HG03025 (cell line): Measurements from ENCODE around the gene KSR2.
"Not testable (repeated sequence)": the region's sequence is repeated elsewhere in the genome, so short reads cannot be mapped to it uniquely, and the experiment has no call there.

Experiments
- ATAC-seq: cut with Tn5 transposase; IDR thresholded peaks from one replicate; pipeline ENCODE4 v1.9.1; 2021; ENCODE audit warnings: mild to moderate bottlenecking, moderate library complexity; ENCODE audit not compliant: unreplicated experiment, low FRiP score

Gene KSR2

DNA sequence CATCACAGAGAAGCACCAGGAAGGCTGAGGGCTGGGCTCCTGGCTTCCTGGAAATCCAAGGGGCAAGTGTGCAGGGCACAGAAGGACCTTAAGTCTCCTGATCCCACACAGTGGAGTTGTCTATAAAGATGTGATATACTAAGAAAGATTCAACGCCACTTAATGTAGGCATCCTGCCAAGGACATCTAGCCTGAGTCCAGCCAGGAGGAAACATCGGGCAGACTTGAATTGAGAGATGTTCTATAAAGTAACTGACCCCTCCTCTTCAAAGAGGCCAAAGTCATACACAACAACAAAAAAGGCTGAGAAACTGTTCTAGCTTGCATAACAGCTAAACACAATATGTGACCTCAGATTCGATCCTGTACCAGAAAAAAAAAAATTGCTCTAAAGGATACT, 307.9 kb downstream of the KSR2 start:
- no peak for ATAC-seq

DNA sequence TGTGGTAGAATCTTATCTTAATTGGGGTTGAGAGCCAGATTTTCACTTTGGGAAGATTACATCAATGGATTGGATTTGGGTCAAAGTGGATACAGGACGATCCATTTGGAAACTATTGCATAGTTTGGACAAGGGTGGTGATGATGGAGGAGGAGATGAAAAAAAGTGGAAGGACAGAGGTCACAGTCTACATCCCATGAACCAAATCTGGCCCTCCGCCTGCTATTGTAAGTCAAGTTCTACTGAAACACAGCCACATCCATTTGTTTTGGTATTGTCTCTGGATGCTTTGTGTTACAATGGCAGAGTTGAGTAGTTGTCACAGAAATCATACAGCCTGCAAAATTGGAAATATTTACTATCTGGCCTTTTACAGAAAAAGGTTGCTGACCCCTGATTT, 310.6 kb downstream of the KSR2 start:
- ATAC-seq, result no peak

GRCh38 chr12:117649796-117650195, 319.0 kb downstream of the KSR2 start:
- no peak for ATAC-seq

DNA sequence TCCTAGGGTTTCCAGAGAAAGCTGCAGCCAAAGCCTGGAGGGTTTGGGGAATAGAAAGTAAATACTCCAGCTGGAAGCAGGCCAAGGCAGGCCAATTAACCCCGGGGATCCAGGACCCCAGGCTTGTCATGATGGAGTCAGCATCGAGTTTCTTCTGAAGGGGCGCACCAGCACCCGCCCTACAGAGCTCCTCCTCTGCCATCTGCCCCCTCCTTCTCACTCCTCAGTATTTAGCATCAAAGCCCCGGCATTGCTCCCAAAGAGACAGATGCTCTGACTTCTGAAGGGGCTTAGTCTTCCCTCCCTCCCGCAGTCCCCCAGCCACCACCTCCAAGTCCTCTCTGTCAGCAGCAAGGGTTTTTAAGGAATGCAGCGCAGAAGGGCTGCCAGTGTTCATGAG, 322.3 kb downstream of the KSR2 start:
- ATAC-seq, result no peak

- ATAC-seq, result no peak
Measured at GRCh38 chr12:117645473-117645872, 323.3 kb downstream of the KSR2 start.

- no peak for ATAC-seq
Measured at GRCh38 chr12:117643971-117644370, 324.8 kb downstream of the KSR2 start.

- ATAC-seq, result no peak
Measured at GRCh38 chr12:117641885-117642284, 326.9 kb downstream of the KSR2 start.

DNA sequence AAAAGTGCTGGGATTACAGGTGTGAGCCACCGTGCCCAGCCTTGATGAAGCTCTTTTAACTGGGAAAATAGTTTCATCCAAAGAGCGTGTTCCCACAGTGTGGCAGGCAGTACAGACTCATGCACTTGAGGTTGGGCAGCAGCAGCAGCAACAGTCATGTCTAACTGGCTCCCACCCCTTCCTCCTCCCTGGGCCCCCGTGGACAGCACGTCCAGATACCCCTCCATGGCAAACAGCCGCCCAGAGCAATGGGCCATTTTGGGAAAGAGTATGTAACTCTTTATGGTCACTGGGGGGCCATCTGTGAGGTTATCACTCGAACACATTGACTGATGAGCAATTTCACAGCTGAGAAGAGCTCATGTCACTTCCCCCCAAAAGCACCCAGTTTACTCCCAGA, 328.3 kb downstream of the KSR2 start:
- ATAC-seq, result no peak

GRCh38 chr12:117629454-117629853, 339.3 kb downstream of the KSR2 start:
- no peak for ATAC-seq

GRCh38 chr12:117628711-117629110, 340.1 kb downstream of the KSR2 start:
- not testable (repeated sequence) for ATAC-seq

DNA sequence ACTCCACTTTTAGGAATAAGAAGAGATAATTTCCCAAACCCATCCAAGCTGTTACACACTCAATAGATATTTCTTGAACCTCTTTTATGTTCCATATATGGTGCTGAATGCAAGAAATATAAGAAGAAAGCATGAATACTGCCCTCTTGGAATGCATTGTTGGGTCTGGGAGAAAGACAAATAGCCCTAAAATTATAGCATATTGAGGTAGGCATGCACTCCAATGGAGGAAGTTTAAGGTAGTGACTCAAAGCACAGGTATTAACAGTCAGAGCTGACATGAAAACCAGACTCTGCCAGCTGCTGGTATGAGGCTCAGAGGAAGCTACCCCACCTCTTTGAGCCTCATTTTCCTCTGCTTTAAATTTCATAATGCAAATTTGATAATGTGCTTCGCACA, 346.0 kb downstream of the KSR2 start:
- ATAC-seq, result no peak

GRCh38 chr12:117622087-117622486, 346.7 kb downstream of the KSR2 start:
- ATAC-seq, result no peak

- no peak for ATAC-seq
Measured at GRCh38 chr12:117607778-117608177, 361.0 kb downstream of the KSR2 start.

GRCh38 chr12:117606945-117607344, 361.8 kb downstream of the KSR2 start:
- ATAC-seq, result no peak

DNA sequence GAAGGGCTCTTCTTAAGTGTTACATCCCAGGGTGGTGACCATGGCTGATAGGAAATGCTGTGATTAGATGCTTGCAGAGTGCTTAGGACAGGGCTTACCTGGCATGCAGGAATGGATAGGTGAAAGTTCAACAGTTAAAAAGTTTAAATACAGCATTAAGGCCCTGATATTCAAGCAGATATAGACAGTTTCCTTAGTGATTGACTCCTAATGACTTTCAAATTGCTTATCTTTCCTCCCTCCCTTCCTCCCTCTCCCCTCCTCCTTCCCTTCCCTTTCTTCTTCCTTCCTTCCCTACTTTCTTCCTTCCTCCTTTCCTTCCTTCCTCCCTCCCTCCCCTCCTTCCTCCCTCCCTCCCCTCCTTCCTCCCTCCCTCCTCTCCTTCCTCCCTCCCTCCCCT, 362.8 kb downstream of the KSR2 start:
- ATAC-seq, result no peak

DNA sequence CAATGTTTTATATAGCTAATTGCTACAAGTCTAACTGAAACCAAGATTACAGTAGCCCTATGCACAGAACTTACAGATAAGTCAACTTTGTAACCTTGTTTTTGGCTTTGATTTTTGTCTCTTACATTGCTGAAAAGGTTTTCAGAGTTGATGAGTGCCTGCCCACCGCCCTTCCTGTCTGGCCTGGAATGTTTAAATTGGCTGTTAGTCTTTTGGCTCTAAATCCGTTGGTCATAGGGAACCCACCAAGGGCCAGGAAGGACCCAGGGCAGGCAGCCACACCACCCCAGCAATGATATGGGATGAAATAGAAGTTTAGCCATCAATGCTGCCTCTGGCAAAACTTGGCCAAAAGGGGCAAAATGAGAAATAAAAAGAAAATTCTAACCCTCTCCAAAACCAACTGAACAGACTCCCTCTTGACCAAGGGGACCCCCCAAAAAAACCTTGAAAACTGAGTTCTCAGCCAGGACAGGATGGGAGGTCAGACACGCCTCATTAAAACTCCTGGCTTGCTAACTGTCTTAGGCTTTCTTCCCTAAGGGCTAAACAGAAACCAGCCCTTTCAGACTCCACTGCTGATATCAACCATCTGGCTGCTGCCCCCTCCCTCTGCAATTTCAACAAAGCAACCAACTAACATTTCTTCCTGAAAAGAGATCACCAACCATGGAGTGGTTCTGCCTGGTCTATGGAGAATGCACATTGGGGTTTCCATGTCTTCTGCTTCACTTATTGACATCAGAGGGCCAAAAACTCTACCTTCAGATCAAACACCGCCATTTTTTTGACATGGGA, 365.3 kb downstream of the KSR2 start:
- ATAC-seq, result no peak

DNA sequence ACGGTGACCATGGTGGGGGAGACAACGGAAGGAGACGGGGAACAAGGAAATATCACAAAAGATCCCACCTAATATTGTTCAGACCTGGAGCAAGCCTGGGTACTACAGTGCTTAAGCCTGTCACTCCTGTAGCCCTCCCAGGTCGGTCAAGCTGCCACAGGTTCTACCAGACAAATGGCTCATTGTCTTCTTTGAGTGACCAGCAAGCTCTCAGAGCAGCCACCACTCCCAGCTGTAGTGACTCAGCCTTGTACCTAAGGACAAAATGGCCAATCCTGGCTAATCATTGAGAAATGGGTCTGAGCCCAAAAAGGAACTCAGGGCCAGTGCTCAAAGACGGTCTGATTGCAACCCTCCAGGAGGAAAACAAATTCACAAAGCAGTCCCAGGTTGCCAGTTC, 368.9 kb downstream of the KSR2 start:
- ATAC-seq, result no peak

DNA sequence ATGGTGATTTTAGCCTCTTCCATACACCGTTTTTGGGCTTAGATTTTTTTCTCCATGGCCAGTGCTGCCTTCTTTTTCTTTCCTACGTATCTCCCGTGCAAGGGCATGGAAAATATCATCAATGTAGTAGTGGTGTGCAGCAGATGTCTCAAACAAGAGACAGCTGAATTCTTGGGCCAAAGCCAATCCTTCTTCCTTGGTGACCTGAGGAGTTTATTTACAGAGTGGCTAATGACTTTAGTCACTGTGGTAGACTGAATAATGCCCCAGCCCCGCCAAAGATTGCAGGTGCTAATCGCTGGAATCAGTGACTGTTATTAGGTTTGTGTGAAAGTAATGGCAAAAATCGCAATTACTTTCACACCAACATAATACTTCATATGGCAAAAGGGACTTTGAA, 371.8 kb downstream of the KSR2 start:
- no peak for ATAC-seq

DNA sequence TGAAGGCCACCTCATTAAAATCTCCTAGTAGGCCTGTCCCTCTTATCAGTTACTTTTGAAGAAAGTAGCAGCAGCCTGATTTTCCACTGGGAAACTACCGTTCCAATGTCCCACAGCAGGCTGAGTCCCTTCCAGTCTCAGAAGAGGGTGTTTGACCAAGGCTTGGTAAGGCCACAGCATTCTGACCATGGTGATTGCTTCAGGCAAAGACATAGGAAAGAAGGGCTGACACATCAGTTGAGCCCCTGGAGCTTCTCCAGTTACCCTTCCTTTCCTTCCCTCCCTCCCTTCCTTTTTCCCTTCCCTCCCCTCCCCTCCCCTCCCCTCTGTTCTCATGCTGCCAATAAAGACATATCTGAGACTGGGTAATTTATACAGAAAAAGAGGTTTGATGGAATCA, 373.0 kb downstream of the KSR2 start:
- ATAC-seq, result no peak

DNA sequence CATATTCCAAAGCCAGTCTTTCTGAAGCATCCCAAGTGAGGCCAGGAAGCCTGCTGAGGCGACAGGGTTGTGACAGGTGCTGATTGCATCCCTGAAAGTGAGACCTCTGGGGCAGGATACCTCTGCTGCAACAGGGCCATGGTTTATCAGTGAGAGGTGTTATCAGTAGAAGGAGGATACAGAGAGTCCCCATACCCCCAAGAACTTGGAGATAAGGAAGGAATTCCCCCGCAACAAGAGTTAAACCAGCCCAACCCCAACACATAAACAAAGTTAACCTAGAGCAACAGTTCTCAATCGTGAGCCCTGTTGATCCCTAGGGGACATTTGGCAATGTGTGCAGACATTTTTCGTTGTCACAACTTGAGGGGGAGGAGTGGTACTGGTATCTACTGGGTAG, 374.3 kb downstream of the KSR2 start:
- no peak for ATAC-seq

DNA sequence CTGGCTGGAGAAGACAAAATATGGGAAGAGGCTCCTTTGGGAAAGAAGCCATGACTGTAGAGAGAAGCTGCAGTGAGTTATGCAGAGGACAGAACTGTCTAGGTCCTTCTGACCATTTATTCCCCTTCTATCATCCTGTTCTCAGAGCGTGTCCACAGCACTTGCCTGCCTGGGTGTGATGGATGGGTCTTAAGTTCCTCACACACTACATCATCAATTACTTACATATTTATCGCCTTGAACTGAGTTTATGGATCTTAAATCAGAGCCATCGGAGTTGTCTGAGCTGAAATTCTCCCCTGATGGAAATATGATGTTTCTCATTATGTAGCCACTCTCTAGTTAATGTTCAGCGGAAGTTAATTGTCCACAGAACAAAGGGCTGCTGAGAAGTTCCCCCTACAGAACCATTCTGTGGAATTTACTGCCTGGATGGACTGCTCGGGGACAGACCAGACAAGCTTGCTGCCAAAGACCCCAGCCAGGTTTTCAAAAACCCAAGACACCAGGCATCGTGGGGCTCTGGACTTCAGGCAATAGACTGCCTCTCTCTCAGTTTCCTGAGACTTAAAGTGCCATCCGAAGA, 374.9 kb downstream of the KSR2 start:
- no peak for ATAC-seq

DNA sequence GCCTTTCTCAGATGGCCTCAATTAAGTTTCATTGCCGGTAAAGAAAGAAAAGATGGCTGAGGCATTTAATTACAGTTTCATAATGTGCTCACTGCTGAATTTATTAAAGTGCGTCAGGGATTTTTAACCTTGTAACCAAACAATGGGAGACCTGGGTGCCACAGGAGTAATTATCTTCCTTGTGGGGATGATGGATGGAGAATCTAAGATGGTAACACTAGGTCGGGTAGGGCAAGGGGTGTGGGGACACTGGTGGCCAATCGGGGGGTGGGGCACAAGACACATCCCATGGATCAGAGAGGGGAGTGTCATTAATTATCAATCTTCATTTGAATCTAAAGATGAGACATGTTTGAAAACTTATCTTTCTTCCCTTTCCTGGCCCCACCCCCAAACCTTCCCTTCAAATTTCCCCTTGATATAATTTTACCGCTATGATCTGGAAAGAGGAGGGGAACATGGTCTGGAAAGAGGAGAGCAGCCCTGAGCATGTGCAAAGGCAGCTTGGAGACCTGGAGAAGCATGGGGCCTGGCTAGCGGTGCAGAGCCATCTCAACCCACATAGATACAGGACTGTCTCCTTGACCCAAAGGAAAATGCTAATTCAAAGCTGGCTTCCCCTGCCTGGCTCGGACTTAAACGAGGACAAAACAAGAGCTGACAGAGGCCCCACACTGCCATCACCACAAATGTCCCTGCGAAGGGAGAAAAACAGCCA, 376.0 kb downstream of the KSR2 start:
- no peak for ATAC-seq
